DND-41 (cell line): ENCODE results near the gene MED12L.

Experiments used
- ATAC-seq: fragments of 200-7000 bp; cut with Tn5 transposase; 3 replicates; pipeline ENCODE4 v1.9.1; 2021; ENCODE audit warnings: low read depth; ENCODE audit not compliant: insufficient read depth
- DNase-seq: peaks from one replicate; pipeline ENCODE4 v3.0.0-alpha.2; 2020
- H2AFZ ChIP-seq: 2 replicates; pipeline ENCODE4 v1.6.0; 2012; ENCODE audit warnings: low read depth, low read length
- H3K27ac ChIP-seq: 2 replicates; pipeline ENCODE4 v1.5.1; 2012; ENCODE audit warnings: low read length, inconsistent platforms
- H3K27me3 ChIP-seq: fragments of 200-600 bp; sonication (generic); 2 replicates; pipeline ENCODE4 v1.6.0; 2012; ENCODE audit warnings: low read length, mild to moderate bottlenecking, inconsistent platforms; ENCODE audit not compliant: insufficient read depth, poor library complexity
- H3K36me3 ChIP-seq: 2 replicates; pipeline ENCODE4 v1.5.1; 2012; ENCODE audit warnings: low read length, inconsistent platforms; ENCODE audit not compliant: insufficient read depth
- H3K4me1 ChIP-seq: 2 replicates; pipeline ENCODE4 v1.5.1; 2012; ENCODE audit warnings: mild to moderate bottlenecking, low read length; ENCODE audit not compliant: insufficient read depth
- H3K4me2 ChIP-seq: 2 replicates; pipeline ENCODE4 v1.6.0; 2012; ENCODE audit warnings: mild to moderate bottlenecking, moderate library complexity, low read length, inconsistent platforms; ENCODE audit not compliant: insufficient read depth
- H3K4me3 ChIP-seq, 2 experiments: fragments of 200-600 bp in 1 of 2; shearing (Covaris generic) in 1 of 2; 2 replicates each; pipeline ENCODE4 v1.5.1; 2012 to 2016; ENCODE audit warnings: inconsistent platforms in 2 of 2, low read length in 2 of 2, mild to moderate bottlenecking in 2 of 2, low read depth in 1 of 2, moderate library complexity in 1 of 2
- H3K79me2 ChIP-seq: 2 replicates; pipeline ENCODE4 v1.6.0; 2012; ENCODE audit warnings: low read length, inconsistent platforms; ENCODE audit not compliant: insufficient read depth
- H3K9ac ChIP-seq: 2 replicates; pipeline ENCODE4 v1.6.0; 2012; ENCODE audit warnings: low read depth, mild to moderate bottlenecking, inconsistent platforms, low read length, moderate library complexity
- H3K9me3 ChIP-seq: 2 replicates; pipeline ENCODE4 v1.5.1; 2012; ENCODE audit warnings: low read length, moderate library complexity, mild to moderate bottlenecking, inconsistent platforms; ENCODE audit not compliant: insufficient read depth, severe bottlenecking
- H4K20me1 ChIP-seq: 2 replicates; pipeline ENCODE4 v1.6.0; 2012; ENCODE audit warnings: low read length; ENCODE audit not compliant: insufficient read depth
- EZH2 ChIP-seq: IDR thresholded peaks from 3 replicates; pipeline ENCODE4 v1.6.1; 2012; ENCODE audit warnings: borderline replicate concordance, low read depth, mild to moderate bottlenecking, moderate library complexity, low read length, inconsistent platforms; ENCODE audit not compliant: severe bottlenecking
- TF ChIP-seq, protein P1 (sequence below): IDR thresholded peaks from 2 replicates; pipeline ENCODE4 v1.5.1; 2012; ENCODE audit warnings: borderline replicate concordance, low read length, moderate library complexity, mild to moderate bottlenecking; ENCODE audit not compliant: poor library complexity, severe bottlenecking; ENCODE audit errors: extremely low read depth

The MED12L gene

DNA sequence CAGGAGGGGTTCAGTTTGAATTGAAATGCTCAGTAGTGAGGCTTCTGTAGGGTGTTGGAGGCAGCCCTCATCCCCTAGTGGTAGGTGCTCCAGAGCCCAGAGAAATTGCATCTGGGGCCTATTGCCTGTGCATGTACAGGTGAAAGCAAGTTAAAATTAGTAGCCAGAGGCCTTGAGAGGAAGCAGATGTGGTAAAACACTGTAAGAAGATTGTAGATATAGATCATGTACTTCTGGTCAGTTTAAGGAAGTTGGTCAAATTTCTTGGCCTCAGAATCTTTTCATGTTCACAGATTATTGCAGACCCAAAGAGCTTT, 340.8 kb downstream of the MED12L start:
- TF ChIP-seq EZH2, result no peak
- TF ChIP-seq, protein P1, sequence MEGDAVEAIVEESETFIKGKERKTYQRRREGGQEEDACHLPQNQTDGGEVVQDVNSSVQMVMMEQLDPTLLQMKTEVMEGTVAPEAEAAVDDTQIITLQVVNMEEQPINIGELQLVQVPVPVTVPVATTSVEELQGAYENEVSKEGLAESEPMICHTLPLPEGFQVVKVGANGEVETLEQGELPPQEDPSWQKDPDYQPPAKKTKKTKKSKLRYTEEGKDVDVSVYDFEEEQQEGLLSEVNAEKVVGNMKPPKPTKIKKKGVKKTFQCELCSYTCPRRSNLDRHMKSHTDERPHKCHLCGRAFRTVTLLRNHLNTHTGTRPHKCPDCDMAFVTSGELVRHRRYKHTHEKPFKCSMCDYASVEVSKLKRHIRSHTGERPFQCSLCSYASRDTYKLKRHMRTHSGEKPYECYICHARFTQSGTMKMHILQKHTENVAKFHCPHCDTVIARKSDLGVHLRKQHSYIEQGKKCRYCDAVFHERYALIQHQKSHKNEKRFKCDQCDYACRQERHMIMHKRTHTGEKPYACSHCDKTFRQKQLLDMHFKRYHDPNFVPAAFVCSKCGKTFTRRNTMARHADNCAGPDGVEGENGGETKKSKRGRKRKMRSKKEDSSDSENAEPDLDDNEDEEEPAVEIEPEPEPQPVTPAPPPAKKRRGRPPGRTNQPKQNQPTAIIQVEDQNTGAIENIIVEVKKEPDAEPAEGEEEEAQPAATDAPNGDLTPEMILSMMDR, result peak; percentile 22
- H3K4me2 ChIP-seq, result no peak overlapping the region

DNA sequence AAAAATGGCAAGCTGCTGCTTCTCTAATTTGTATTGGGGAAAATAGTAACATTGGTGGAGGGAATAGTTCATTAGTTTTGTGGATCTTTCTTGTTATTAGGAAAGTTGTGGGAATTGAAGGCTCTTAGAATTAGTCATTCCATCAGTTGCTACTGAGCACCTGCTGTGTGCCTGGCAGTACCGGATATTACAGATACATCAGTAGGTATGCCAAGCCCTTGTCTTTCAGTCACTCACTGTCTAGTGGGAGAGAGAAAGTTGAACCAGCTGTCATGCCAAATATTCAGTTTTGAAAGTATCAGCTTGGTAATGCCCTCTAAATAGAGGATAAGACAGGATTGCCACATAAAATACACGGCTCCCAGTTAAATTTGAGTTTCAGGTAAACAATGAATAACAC, 342.9 kb downstream of the MED12L start:
- ATAC-seq, result no peak
- Histone ChIP-seq H3K4me3 (no peak overlapping the region), H3K9me3 (no peaks in the 10 kb centered on the region), H3K4me2 (no peak overlapping the region), H2AFZ (no peak overlapping the region), H3K79me2 (no peaks in the 10 kb centered on the region), H3K27ac (no peak overlapping the region), H3K9ac (no peak overlapping the region), H3K36me3 (peaks cover 4% of the 10 kb centered on the region; the same call in 1 of the 2 replicates), H3K4me1 (no peaks in the 10 kb centered on the region; the same call in 1 of the 2 replicates), H3K27me3 (no peaks in the 10 kb centered on the region), H4K20me1 (no peaks in the 10 kb centered on the region)
- DNase-seq, result no peak
- TF ChIP-seq, protein P1, result no peak
- TF ChIP-seq EZH2, result no peak

More for the DNA sequence above, 340.8 kb downstream of the MED12L start:
- ATAC-seq (0 out of 3 replicates have a peak, but pooled peaks have one; percentile 19), DNase-seq (no peak)
- H3K4me1 ChIP-seq, result peaks cover 3% of the 10 kb centered on the region; the same call in 1 of the 2 replicates
- no peaks in the 10 kb centered on the region for H3K79me2 ChIP-seq
- H3K27me3 ChIP-seq, result no peaks in the 10 kb centered on the region
- no peaks in the 10 kb centered on the region for H4K20me1 ChIP-seq
- H3K9ac ChIP-seq, result no peak overlapping the region
- H2AFZ ChIP-seq, result no peak overlapping the region
- no peak overlapping the region for H3K4me3 ChIP-seq
- no peaks in the 10 kb centered on the region for H3K9me3 ChIP-seq
- peaks cover 4% of the 10 kb centered on the region; the same call in 1 of the 2 replicates for H3K36me3 ChIP-seq
- no peak overlapping the region for H3K27ac ChIP-seq

DNA sequence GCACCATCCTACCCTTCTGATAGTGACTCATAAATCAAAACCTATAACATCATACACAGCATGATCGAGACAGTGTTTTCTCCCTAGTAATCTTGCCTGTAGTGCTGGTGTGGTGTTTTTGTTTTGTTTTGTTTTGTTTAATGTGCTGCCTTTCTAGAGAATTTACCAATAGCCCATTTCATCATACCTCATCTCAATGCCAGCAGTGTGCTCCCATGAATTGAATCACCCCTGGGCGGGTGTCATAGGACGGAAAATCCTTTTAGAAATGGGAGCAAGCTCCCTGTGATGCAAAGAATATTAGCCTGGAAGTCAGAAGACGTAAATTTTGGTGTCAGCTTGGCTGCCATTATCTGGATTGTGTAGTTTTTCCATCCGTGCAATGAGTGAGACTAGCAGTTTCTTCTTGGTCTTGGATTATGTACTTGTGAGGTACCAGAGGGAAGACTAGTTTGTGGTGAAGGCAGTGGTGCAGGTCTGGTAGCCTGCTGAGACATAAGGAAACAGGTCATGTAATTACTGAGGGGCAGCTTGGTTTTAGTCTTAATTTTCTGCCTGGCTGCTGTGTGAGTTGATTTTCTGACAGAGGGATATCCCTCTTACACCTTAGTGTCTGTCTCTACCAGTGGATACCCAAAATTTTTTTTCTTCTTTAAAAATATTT, 345.5 kb downstream of the MED12L start:
- TF ChIP-seq EZH2, result no peak
- TF ChIP-seq, protein P1, result no peak
- no peaks in the 10 kb centered on the region for H3K9me3 ChIP-seq
- no peaks in the 10 kb centered on the region for H3K27me3 ChIP-seq
- DNase-seq, result no peak
- no peaks in the 10 kb centered on the region; the same call in 1 of the 2 replicates for H3K4me1 ChIP-seq
- no peak for ATAC-seq
- H3K27ac ChIP-seq, result no peak overlapping the region
- H4K20me1 ChIP-seq, result no peaks in the 10 kb centered on the region
- peaks cover 4% of the 10 kb centered on the region; the same call in 1 of the 2 replicates for H3K36me3 ChIP-seq
- H3K4me2 ChIP-seq, result no peak overlapping the region
- no peak overlapping the region for H2AFZ ChIP-seq
- H3K79me2 ChIP-seq, result no peaks in the 10 kb centered on the region
- no peak overlapping the region for H3K4me3 ChIP-seq
- H3K9ac ChIP-seq, result no peak overlapping the region

DNA sequence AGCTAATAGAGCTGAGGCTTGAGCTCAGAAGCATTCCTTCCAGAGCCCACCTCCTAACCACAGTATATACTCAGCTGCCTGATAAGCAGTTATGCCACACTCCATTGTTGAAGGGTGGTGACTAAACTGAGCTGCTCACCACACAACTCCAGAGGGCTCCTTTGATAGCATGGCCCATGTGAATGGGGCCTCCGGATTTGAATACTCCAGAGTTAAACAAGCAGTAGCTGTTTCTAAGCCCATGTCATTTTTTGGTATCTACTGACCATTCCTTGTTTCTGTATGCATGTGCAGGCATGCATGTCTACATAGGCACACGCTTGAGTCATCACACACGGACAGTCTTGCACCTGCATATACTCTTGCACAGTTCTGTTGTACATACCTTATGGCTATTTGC, 346.5 kb downstream of the MED12L start:
- ATAC-seq, result peak; percentile 78
- Histone ChIP-seq H3K36me3 (peaks cover 4% of the 10 kb centered on the region; the same call in 1 of the 2 replicates), H3K79me2 (no peaks in the 10 kb centered on the region), H3K9ac (no peak overlapping the region), H3K4me2 (no peak overlapping the region), H2AFZ (no peak overlapping the region), H4K20me1 (no peaks in the 10 kb centered on the region), H3K4me1 (no peaks in the 10 kb centered on the region; the same call in 1 of the 2 replicates), H3K9me3 (no peaks in the 10 kb centered on the region), H3K4me3 (no peak overlapping the region), H3K27ac (no peak overlapping the region), H3K27me3 (no peaks in the 10 kb centered on the region)
- TF ChIP-seq, protein P1, result no peak
- TF ChIP-seq EZH2, result no peak
- peak; percentile 7 for DNase-seq
